Anterior cingulate cortex (tissue), 58 donors: ENCODE results near the gene CLCN1.
A peak's percentile ranks its signal among the peaks of the same experiment; 100 is the strongest.

Experiments used
- DNase-seq, 58 donors: peaks; one replicate each; lab custom pipeline; 2025; lab: John Stamatoyannopoulos, UW

CLCN1 gene

DNA sequence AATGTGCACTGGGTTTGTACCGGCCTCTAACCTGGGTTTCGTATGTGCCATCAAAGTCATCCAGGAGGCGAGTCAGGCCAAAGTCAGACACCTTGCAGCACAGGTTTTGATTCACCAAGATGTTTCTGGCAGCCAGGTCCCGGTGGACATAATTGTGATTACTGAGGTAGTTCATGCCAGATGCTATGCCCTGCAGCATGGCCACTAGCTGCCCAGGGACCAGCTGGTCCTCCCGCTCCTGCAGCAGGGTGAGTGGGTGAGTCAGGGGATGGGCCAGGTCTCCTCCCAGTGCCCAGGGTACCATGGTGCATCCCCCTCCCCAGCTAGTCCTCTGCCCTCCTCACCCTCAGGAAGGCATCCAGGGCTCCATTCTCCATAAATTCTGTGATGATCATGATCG is 78.9 kb downstream of the CLCN1 start:
- DNase-seq = no peak

DNA sequence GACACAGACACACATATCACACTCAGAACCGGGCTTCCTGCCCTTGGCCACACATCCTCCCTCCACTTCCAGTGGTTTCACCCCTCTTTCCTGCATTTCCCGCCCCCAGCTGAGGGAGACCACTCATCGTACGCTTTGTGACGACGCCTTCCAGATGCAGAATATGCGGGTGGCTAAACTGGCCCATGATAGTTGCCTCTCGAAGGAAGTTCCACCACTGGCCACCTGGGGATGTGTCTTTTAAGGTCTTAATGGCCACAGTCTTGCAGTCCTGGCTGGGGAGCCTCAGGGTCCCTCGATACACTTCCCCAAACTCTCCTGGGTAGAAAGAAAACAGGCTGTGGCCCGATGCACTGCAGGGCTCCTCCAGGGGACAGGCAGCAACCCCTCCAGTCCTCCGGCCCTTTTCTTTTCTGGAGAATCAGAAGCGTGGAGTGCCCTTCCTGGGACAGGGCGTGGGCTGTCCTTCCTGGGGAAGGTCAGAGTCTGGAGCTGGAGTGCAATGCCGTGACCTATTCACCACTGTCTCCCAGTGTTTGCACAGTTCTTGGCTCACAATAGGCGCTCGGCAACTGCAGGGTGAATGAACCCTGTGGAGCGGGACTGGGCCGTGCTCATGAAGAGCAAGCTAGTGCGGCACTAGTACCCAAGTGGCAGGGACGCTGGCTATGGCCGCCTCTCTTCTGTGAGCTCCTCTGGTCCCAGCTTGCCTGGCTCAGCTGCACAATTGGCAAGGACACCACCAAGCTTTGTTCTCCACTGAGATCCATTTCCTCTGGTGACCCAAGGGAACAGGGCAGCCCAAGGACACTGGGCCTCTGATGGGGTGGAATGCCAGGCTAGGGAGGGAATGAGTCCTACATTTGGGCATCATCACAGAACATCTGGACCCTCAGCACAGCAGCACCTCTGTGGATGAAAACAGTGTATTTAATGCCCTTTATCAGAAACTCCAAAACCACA is 79.6 kb downstream of the CLCN1 start:
- DNase-seq = peak in 5 of 58 donors; percentile 13 to 29 (median 16)

GRCh38 chr7:143396182-143396581 is 80.3 kb downstream of the CLCN1 start:
- no peak for DNase-seq

GRCh38 chr7:143396625-143397556 is 81.0 kb downstream of the CLCN1 start:
- no peak for DNase-seq

DNA sequence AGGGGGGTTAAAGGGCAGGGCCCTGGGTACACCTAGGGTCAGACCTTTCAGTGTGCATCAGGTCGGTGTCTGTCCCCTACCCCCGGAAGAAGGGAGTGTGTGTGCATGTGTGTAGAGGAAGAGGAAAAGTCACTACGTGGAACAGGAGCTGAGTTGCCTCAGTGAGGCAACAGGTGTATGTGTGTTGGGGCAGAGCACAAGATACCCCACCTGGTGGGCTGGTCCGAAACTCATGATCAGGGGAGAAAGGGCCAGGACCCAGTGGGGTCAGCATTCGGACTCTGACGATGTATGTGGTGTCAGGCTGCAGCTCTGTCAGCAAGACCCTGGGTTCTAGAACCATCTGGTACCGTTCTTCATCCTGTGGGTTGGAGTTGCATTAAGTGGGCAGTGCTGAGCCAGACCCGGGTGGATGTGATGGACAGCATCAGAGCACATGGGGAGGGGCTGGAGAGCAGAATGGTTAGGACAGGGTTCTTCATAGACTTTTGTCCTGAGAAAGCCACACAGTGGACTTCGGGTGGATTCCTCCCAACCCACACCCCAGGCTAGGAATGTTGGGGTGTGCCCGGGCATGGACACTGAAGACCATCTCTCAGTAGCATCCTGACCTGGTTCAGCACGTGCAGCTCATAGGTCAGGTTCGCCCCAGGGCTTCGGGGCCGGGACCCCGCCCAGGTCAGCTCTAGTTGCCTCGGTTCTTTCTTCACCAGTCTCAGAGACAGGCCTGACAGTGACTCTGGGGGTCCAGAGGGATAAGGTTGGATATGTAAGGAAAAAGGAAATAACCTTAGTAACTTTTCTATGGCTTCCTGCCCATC is 82.0 kb downstream of the CLCN1 start:
- no peak for DNase-seq

- DNase-seq = no peak
These were observed 82.7 kb downstream of the CLCN1 start for GRCh38 chr7:143398616-143399015.

DNA sequence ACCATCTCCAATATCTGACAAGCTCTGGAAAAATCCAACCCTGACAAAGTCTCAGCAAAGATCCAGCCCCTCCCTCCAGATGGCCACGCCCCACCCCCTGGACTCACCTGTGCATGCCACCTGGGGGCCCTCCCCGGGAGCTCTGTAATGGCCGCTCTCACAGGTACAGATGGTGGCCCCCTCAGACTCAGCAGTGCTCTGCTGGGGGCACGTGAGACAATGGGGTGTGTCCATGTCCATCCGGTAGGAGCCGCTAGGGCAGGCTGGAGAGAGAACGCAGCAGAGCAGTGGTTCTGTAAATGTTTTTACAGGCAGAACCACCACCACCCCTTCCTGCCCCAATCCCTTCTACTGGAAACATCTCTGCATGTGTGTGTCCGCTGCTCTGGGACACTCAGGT is 83.2 kb downstream of the CLCN1 start:
- DNase-seq = no peak

GRCh38 chr7:143399642-143400041 is 83.7 kb downstream of the CLCN1 start:
- DNase-seq = no peak

- no peak for DNase-seq
These were observed 85.4 kb downstream of the CLCN1 start for GRCh38 chr7:143401265-143401664.
